HepG2 (cell line): ENCODE data around the gene ZMYM4. TPM values are rescaled to one million over a fixed set of nuclear protein-coding genes. Genes with fewer than 3 reads are reported as not detected.

Experiments used
- ATAC-seq: fragments of 200-7000 bp; cut with Tn5 transposase; 3 replicates; pipeline ENCODE4 v1.9.1; 2020; ENCODE audit warnings: mild to moderate bottlenecking, moderate library complexity
- BruUV-seq: library from RNA; stranded (reverse); fragments of 400-500 nt; replicated peaks from 2 replicates; lab custom pipeline; 2021; lab: Mats Ljungman, UMichigan
- CTCF ChIA-PET: fragments of 300-600 bp; formaldehyde crosslinking; extraction: SDS; loops from one replicate; lab custom pipeline; 2021; ENCODE audit warnings: low total read pairs, inconsistent platforms, low intra/inter-chr PET ratio; lab: Yijun Ruan, JAX
- POLR2A ChIA-PET: fragments of 350-600 bp; sonication (Branson Sonifier 250); formaldehyde crosslinking; loops from one replicate; lab custom pipeline; 2020; ENCODE audit warnings: antibody characterized with exemption, inconsistent platforms; lab: Yijun Ruan, JAX
- DNase-seq: peaks from one replicate; pipeline ENCODE4 v3.0.0-alpha.2; 2015; ENCODE audit warnings: low spot score
- FAIRE-seq: peaks from 3 replicates; lab custom pipeline; 2011; peaks lifted over from hg19 to GRCh38; lab: Jason Lieb, UNC
- H2AFZ ChIP-seq: one replicate; pipeline ENCODE4 v1.6.1; 2011; ENCODE audit warnings: low read length, inconsistent platforms
- H3K27ac ChIP-seq: fragments of 300-600 bp; 3 replicates; pipeline ENCODE4 v1.8.0; 2011; ENCODE audit warnings: mixed run types, mild to moderate bottlenecking, mixed read lengths, low read length, inconsistent platforms; ENCODE audit not compliant: insufficient read depth; ENCODE audit errors: extremely low read length
- H3K27me3 ChIP-seq, 2 experiments: fragments of 200-600 bp in 1 of 2; 2 replicates in 1 of 2; 3 replicates in 1 of 2; pipeline versions ENCODE4 v1.6.0 to v1.8.0; 2011; ENCODE audit warnings: low read length in 2 of 2, mild to moderate bottlenecking in 2 of 2, moderate library complexity in 2 of 2, inconsistent platforms in 1 of 2; ENCODE audit not compliant: insufficient read depth in 2 of 2, control insufficient read depth in 1 of 2
- H3K36me3 ChIP-seq, 2 experiments: fragments of 200-600 bp in 1 of 2; replicated peaks in 1 of 2; 2 replicates in 1 of 2; 3 replicates in 1 of 2; pipeline versions ENCODE4 v1.5.1 to v1.8.0; 2011; ENCODE audit warnings: low read length in 2 of 2, inconsistent platforms in 1 of 2; ENCODE audit not compliant: insufficient read depth in 2 of 2, control insufficient read depth in 1 of 2
- H3K4me1 ChIP-seq: 2 replicates; pipeline ENCODE4 v1.5.1; 2012; ENCODE audit warnings: low read length, inconsistent platforms; ENCODE audit not compliant: insufficient read depth
- H3K4me2 ChIP-seq: 2 replicates; pipeline ENCODE4 v1.6.0; 2011; ENCODE audit warnings: low read depth, low read length, inconsistent platforms
- H3K4me3 ChIP-seq, 3 experiments: fragments of 200-600 bp in 1 of 3; sonication (generic), shearing (Covaris generic) in 1 of 3; replicated peaks in 1 of 3; 2 replicates each; pipeline ENCODE4 v1.5.1; 2011 to 2016; ENCODE audit warnings: low read length in 3 of 3, inconsistent platforms in 2 of 3, low read depth in 2 of 3, mild to moderate bottlenecking in 2 of 3, control low read depth in 1 of 3, mixed read lengths in 1 of 3; ENCODE audit not compliant: insufficient read depth in 1 of 3
- H3K79me2 ChIP-seq: one replicate; pipeline ENCODE4 v1.6.1; 2011; ENCODE audit warnings: low read length, inconsistent platforms; ENCODE audit not compliant: insufficient read depth
- H3K9ac ChIP-seq: 2 replicates; pipeline ENCODE4 v1.6.0; 2011; ENCODE audit warnings: mild to moderate bottlenecking, low read depth, low read length, inconsistent platforms; ENCODE audit not compliant: insufficient read depth
- H3K9me3 ChIP-seq: 2 replicates; pipeline ENCODE4 v1.5.1; 2012; ENCODE audit warnings: mild to moderate bottlenecking, low read length
- H4K20me1 ChIP-seq: 2 replicates; pipeline ENCODE4 v1.6.0; 2011; ENCODE audit warnings: inconsistent platforms, mild to moderate bottlenecking, low read length, moderate library complexity; ENCODE audit not compliant: insufficient read depth
- HCFC1 ChIP-seq: fragments of 150-350 bp; IDR thresholded peaks from 2 replicates; pipeline ENCODE4 v1.6.1; 2014; ENCODE audit warnings: low read depth, low read length
- MEIS1 ChIP-seq: sonication (generic); formaldehyde crosslinking; IDR thresholded peaks from 2 replicates; pipeline ENCODE4 v1.9.0; 2021; ENCODE audit warnings: mild to moderate bottlenecking, missing genetic modification reagents, moderate library complexity, borderline replicate concordance
- NCOA1 ChIP-seq: sonication (generic); formaldehyde crosslinking; IDR thresholded peaks from 2 replicates; pipeline ENCODE4 v1.9.0; 2021; ENCODE audit warnings: missing genetic modification reagents
- PCBP2 ChIP-seq: fragments of 200-400 bp; formaldehyde crosslinking; optimal IDR thresholded peaks from 2 replicates; pipeline ENCODE3; 2018; ENCODE audit warnings: low read length, low read depth; ENCODE audit not compliant: poor library complexity, severe bottlenecking
- PHF5A ChIP-seq: IDR thresholded peaks from one replicate; pipeline ENCODE4 v1.6.1; 2018; ENCODE audit warnings: low read depth, missing genetic modification reagents; ENCODE audit not compliant: unreplicated experiment
- RBFOX2 ChIP-seq: fragments of 200-400 bp; formaldehyde crosslinking; IDR thresholded peaks from 2 replicates; pipeline ENCODE4 v1.6.1; 2017; ENCODE audit warnings: low read depth, mild to moderate bottlenecking, low read length
- SOX13 ChIP-seq, 3 experiments: fragments of 450-650 bp in 1 of 3; sonication (generic) in 1 of 3; formaldehyde crosslinking in 1 of 3; IDR thresholded peaks in 2 of 3; conservative IDR thresholded peaks in 1 of 3; 2 replicates each; pipeline versions ENCODE4 v1.5.0 to v1.6.1; 2016 to 2020; ENCODE audit warnings: antibody characterized with exemption in 1 of 3, mild to moderate bottlenecking in 1 of 3, missing compliant biosample characterization in 1 of 3, missing genetic modification reagents in 1 of 3, moderate library complexity in 1 of 3
- ZGPAT ChIP-seq: IDR thresholded peaks from 2 replicates; pipeline ENCODE4 v1.6.1; 2016; ENCODE audit warnings: mild to moderate bottlenecking
- ZNF318 ChIP-seq: sonication (generic); formaldehyde crosslinking; IDR thresholded peaks from 2 replicates; pipeline ENCODE4 v1.4.0; 2020; ENCODE audit warnings: mild to moderate bottlenecking, missing genetic modification reagents
- ZXDC ChIP-seq: sonication (generic); formaldehyde crosslinking; IDR thresholded peaks from 2 replicates; pipeline ENCODE4 v1.5.0; 2020; ENCODE audit warnings: mild to moderate bottlenecking, missing genetic modification reagents
- in situ Hi-C: cut with HindIII; loops from 2 replicates; pipeline ENCODE4 v1.10.0; 2017; ENCODE audit warnings: low pct_unique_long_range_greater_than_20kb; ENCODE audit not compliant: extremely low pct_ligation_motif_present
- intact Hi-C: fragments of 100-400 bp; cut with micrococcal nuclease; formaldehyde crosslinking; loops from one replicate; pipeline ENCODE4 v1.10.0; 2022; ENCODE audit not compliant: unreplicated experiment
- polyA plus RNA-seq, 8 experiments: library from polyadenylated mRNA; depleted of rRNA in 3 of 8; stranded (reverse) in 7 of 8; unstranded in 1 of 8; fragments of >200 nt; fragmentation: Illumina TruSeq in 4 of 8; extraction: Trizol in 4 of 8; gene quantifications; 2 replicates each; pipeline versions ENCODE4 v1.2.1 to v1.2.3, GENCODE V29; 2011 to 2016; ENCODE audit warnings: low read depth in 4 of 8, missing spikeins in 1 of 8, mixed read lengths in 1 of 8; ENCODE audit not compliant: insufficient read depth in 1 of 8
- total RNA-seq, 5 experiments: library from RNA; depleted of rRNA; stranded (reverse); fragments of >200 nt; fragmentation: Illumina TruSeq; extraction: Trizol; gene quantifications; 2 replicates each; pipeline ENCODE4 v1.2.3, GENCODE V29; 2016; ENCODE audit warnings: low read depth in 1 of 5

ZMYM4 gene
- total and polyA plus RNA-seq, 2 of the 13 experiments (the other 11 are each of a cell fraction or from before 2014, with no cell fraction given), result 13.9 to 37.6 TPM

- intact Hi-C loops, result no loop called here
- ATAC-seq (no peak), DNase-seq (no peak), FAIRE-seq (no peak)
- no peaks in the 10 kb centered on the region for H4K20me1 ChIP-seq
- H3K36me3 ChIP-seq, result peaks cover 22 to 69% of the 10 kb centered on the region in 2 experiments
- H3K9me3 ChIP-seq, result no peaks in the 10 kb centered on the region
- no peak overlapping the region for H3K27ac ChIP-seq
- no peak overlapping the region for H3K4me2 ChIP-seq
- no peaks in the 10 kb centered on the region for H3K79me2 ChIP-seq
- CTCF ChIA-PET, result no interaction called here
- in situ Hi-C loops, result loop anchor here (10.0 to 25.0 kb wide), 2 partner anchors 98 to 290 kb away; no protein-coding TSS in a partner anchor
- no peaks in the 10 kb centered on the region for H3K27me3 ChIP-seq
- no peak overlapping the region for H3K4me3 ChIP-seq
- H3K4me1 ChIP-seq, result peaks cover 26% of the 10 kb centered on the region
- no peak overlapping the region for H2AFZ ChIP-seq
- H3K9ac ChIP-seq, result no peak overlapping the region
- POLR2A ChIA-PET, result interaction anchor here (0.7 kb wide), 1 partner anchor 64 kb away, joined by 3 read pairs; no protein-coding TSS in a partner anchor
- BruUV-seq, result no TSS peak
- no peak for TF ChIP-seq PCBP2
- no peak for TF ChIP-seq MEIS1 (CRISPR knock-in tag)
- no peak for TF ChIP-seq HCFC1
- TF ChIP-seq RBFOX2, result no peak
- no peak for TF ChIP-seq SOX13 (IDR thresholded peaks at IDR 0.05)
- no peak for TF ChIP-seq SOX13 (CRISPR knock-in tag; conservative IDR thresholded peaks at IDR 0.05 in 1 of 2, IDR thresholded peaks at IDR 0.05 in 1 of 2)
- TF ChIP-seq NCOA1, result no peak
- TF ChIP-seq ZXDC, result no peak
- TF ChIP-seq ZNF318 (CRISPR knock-in tag), result no peak
- no peak for TF ChIP-seq ZGPAT (CRISPR knock-in tag)
- no peak for TF ChIP-seq PHF5A (CRISPR knock-in tag)
These were observed 178.8 kb downstream of the ZMYM4 start for GRCh38 chr1:35447278-35447677.
